GM18861 (cell line): ENCODE data around the gene HS6ST3.
"Not testable (repeated sequence)": the region's sequence is repeated elsewhere in the genome, so short reads cannot be mapped to it uniquely, and the experiment has no call there.

Experiments used
- ATAC-seq: cut with Tn5 transposase; IDR thresholded peaks from one replicate; pipeline ENCODE4 v1.9.1; 2021; ENCODE audit not compliant: unreplicated experiment

Gene HS6ST3

GRCh38 chr13:96091164-96092117 lies 1.5 kb downstream of the HS6ST3 start:
- ATAC-seq, result no peak

DNA sequence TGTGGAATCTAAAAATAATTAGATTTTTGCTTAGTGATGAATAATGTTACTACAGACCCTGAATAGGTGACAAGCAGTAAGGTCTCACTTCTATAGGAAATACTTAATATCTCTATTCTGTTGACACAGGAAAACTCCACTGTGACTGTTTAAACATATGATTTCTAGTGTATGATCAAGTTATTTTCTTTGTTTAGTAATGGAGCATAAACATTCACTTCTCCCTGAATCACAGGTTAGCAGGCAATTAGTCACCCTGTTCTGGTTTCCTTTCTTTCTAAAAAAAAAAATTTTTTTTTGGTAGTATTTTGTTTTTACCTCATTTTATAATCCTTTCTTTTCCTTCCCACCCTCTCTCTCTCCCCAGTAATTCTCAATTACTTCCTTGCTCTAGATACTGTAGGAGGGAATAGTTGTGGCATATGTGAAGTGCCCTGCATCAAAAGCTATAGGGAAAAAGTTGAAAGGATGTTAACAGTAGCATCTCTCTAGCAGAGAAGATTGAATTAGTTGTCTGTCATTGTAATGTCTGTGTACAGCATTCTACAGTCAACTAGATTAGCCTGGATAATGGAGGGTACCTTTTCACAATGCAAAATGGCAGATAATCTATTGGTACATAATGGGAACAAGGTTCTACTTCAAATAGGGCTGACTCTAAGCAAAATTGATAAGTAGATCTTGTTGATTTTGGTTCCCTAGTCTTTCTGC lies 3.5 kb downstream of the HS6ST3 start:
- no peak for ATAC-seq

GRCh38 chr13:96100457-96101220 lies 10.7 kb downstream of the HS6ST3 start:
- no peak for ATAC-seq

- ATAC-seq, result no peak
Measured at GRCh38 chr13:96104516-96104915, 14.6 kb downstream of the HS6ST3 start.

- not testable (repeated sequence) for ATAC-seq
Measured at GRCh38 chr13:96108072-96108471, 18.2 kb downstream of the HS6ST3 start.

DNA sequence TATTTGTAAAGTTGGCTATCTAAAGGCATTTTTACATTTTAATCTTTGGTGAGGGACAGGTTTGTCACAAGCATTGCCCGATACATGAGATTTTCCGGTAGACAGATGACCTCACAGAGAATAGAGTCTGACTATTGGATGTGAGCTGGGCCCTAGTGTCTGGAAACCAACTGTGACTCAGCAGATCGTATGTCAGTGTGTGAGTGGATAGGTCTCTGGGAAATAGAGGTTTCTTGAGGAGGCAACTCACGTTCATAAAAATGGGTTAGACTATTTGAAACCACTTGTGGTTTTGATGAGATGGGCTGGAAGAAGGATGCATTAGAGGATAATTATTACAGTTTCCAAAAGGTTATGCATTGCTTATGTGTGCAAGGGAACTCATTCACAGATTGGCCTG lies 19.2 kb downstream of the HS6ST3 start:
- ATAC-seq, result no peak

DNA sequence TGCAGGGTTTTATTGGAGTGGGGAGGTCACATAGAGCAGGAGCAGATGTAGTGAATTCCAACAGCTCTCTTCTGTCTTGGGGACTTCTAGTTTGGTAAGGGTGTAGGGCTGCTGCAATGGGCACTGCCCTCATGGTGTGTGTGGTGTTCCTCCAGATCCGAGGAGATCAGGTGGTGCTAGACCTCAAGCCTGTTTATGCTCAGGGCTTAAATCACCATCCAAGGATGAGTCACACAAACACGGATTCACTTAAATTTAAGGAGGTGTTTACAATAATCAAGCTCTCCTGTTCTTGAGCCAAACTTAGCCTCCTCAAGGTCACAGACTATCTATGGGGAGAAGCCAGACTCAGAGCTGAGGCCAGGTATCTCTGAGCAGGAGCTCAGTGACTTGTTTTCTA lies 23.0 kb downstream of the HS6ST3 start:
- ATAC-seq, result no peak

DNA sequence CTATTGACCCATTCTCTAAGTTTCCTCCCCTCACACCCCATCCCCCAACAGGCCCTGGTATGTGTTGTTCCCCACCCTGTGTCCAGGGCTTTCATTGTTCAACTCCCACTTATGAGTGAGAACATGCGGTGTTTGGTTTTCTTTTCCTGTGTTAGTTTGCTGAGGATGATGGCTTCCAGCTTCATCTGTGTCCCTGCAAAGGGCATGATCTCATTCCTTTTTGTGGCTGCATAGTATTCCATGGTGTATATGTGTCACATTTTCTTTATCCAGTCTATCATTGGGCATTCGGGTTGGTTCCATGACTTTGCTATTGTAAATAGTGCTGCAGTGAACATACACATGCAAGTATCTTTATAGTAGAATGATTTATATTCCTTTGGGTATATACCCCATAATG lies 25.5 kb downstream of the HS6ST3 start:
- ATAC-seq, result not testable (repeated sequence)

GRCh38 chr13:96119921-96120320 lies 30.0 kb downstream of the HS6ST3 start:
- no peak for ATAC-seq

DNA sequence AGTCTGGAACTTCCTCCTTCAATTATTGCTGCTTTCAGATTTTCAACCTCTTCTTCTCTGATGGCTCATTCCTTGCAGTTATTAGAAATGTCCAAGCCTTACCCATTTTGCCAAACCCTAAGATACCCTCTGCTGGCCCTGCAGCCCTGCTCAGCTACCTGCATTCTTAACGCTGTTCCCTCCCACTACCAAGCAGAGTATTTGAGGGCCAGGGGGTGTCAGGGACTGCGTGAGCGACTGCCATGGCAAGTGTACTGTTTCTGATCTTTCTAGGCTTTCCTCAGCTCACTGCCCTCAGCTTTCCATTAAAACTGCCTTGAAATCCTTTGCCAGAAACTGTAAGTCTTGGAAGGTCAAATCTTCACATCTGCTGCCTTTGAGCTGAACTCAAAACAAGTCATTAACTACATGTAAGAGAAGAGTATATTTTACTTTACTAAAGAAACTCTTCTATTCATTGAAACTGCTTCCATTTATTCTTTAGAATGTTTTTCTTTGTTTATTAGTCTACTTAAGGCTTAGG lies 41.0 kb downstream of the HS6ST3 start:
- no peak for ATAC-seq

- no peak for ATAC-seq
Measured at GRCh38 chr13:96141032-96141431, 51.1 kb downstream of the HS6ST3 start.

DNA sequence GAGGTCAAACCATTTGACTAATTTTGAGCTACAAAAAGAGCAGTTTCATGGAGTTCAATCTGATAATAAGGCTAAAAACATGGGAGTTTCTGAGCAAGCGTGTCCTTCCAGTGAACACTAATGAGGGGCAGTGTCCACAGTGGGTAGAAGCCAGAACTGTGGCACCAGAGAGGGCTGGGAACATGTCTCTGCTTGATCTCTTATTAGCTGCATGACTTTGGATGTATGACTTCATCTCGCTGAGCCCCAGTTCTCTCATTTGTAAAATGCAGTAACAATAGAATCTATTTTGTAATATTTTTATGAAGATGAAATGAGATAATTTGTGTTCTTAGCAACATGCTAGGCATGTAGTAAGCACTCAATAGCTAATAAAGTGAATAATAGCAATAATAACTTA lies 69.8 kb downstream of the HS6ST3 start:
- ATAC-seq, result no peak

GRCh38 chr13:96161141-96161540 lies 71.2 kb downstream of the HS6ST3 start:
- ATAC-seq, result no peak

GRCh38 chr13:96165840-96166239 lies 75.9 kb downstream of the HS6ST3 start:
- no peak for ATAC-seq

- no peak for ATAC-seq
Measured at GRCh38 chr13:96172066-96172465, 82.2 kb downstream of the HS6ST3 start.

DNA sequence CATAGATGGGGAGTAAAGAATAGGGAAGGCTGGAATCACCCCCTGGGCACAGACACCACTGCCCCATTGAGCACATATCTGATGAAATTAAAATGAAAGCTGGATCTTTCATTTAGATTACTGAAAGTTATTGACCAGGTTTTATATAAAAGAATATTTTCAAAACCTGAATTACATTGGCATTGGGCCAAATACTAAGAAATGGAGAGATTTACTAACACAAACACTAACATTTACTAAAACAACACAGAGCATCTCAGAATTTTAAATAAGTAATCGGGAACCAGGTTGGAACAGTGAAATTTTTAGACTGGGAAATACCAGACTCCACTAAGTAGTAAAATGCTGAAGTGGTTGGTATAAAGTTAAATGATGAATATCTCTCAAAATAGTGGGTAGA lies 88.9 kb downstream of the HS6ST3 start:
- no peak for ATAC-seq

DNA sequence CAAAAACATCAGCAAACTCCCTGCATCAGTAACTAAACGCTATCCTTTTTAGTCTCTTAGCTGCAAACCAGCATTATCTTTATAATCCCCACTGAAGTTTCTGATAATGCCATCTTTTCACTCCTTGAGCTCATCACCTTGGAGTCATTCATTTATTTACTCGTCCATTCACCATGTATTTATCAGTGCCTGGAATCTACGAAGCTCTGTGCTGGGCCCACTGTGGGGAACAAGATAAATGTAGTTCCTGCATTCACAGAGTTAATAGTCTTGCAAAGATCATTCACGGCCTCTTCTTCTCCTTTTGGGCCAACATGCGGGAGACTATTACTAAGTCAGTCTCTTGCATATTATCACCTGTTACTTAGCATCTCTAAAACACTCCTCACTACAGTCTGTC lies 89.4 kb downstream of the HS6ST3 start:
- ATAC-seq, result no peak

- no peak for ATAC-seq
Measured at GRCh38 chr13:96181911-96182310, 92.0 kb downstream of the HS6ST3 start.

DNA sequence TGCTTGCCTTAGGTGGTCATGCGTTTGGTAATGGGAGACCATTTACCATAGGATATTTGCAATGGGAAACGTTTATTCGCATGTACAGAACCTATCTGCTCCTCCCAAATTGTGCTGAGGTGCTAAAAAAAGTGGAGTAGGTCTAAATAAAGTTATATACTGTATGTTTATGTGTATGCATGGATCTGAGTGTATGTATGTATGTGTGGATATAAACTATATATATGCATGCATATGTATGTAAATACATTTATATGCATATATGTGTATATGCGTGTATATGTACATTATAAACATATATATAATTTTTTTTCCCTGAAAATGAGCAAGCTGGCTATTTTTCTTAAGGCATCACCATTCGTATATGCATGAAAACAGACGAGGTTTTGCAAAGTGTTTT lies 95.9 kb downstream of the HS6ST3 start:
- no peak for ATAC-seq

DNA sequence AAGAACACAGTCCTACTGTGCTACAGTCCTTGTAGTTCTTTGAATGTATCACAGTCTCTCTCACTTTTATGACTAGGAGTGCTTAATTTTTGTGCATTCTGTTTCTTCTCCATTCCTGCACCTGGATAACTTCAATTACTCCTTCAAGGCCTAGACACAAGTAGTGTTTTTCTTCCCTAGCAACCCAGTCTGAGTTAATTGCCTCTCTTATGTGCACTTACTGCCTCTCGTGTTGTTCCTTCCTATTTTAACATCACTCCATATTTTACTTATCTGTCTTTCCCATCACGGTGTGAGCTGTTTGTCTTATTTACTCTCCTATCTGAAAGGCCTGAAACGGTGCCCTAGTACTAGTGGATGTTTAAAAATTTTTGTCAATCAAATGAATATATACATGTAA lies 101.5 kb downstream of the HS6ST3 start:
- no peak for ATAC-seq

GRCh38 chr13:96193728-96194310 lies 103.9 kb downstream of the HS6ST3 start:
- ATAC-seq, result no peak
